T-helper 2 cell treated with Interferon-gamma antibody and Interleukin-4, amounts not matched to agents 5 μg/mL and 100 μg/mL, for 36 hours (primary cell): ENCODE measurements around the gene FAM181B.

Experiments
- DNase-seq: peaks from one replicate; pipeline ENCODE4 v3.0.0; 2021; ENCODE audit warnings: low spot score
- H3K27ac Mint-ChIP-seq: one replicate; pipeline ENCODE4 v1.8.0; 2021; ENCODE audit warnings: mild to moderate bottlenecking, mixed read lengths
- H3K27me3 Mint-ChIP-seq: one replicate; pipeline ENCODE4 v1.8.0; 2021; ENCODE audit warnings: low read depth, mixed read lengths
- H3K36me3 Mint-ChIP-seq: one replicate; pipeline ENCODE4 v1.8.0; 2021; ENCODE audit warnings: low read depth, mixed read lengths
- H3K4me1 Mint-ChIP-seq: one replicate; pipeline ENCODE4 v1.8.0; 2021; ENCODE audit warnings: low read depth, mixed read lengths
- H3K4me3 Mint-ChIP-seq: one replicate; pipeline ENCODE4 v1.8.0; 2022; ENCODE audit warnings: mild to moderate bottlenecking, moderate library complexity, mixed read lengths
- H3K9me3 Mint-ChIP-seq: one replicate; pipeline ENCODE4 v1.8.0; 2021; ENCODE audit warnings: mixed read lengths

FAM181B gene

DNA sequence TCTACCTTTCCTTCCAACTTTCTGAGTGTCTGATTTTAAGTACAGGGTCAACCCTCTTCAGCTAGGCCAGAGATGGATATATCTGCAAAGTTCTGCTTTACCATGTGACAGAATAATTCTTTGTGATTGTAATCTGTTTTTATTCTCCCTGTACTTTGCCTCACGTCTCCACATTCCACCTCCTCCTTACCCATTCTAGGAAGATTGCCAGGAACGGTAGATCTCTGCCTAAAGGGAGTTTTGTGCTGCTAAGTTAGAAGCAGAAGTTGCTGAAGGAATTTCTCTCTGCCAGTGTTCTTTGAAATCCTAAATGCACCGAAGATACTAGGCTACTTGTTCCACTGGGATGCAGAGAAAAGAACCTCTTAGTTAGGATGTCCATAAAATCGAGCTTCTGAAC, 20.7 kb upstream of the FAM181B start:
- Mint-ChIP-seq H3K9me3 (no peaks in the 10 kb centered on the region), H3K4me1 (peaks cover 25% of the 10 kb centered on the region), H3K36me3 (no peaks in the 10 kb centered on the region), H3K4me3 (no peak overlapping the region), H3K27me3 (peaks cover 13% of the 10 kb centered on the region), H3K27ac (no peak overlapping the region)
- no peak for DNase-seq

DNA sequence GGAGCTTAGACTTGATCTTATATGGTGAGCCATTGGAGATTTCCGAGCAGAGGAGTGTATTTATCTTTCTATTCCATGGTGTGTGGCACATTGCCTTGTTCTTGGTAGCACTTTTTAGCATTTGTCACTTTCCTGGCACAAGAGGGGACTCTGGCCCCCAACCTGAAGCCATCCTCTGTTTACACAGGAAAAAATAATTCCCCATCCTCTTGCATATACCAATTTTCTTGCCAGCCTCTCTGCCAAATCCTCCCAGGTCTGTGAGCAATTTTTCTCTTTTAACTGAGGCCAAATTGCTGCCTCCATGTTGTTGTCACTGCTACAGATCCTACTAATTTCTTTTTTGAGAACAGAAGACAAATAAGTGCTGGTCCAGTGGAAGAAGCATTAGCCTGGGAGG, 20.3 kb upstream of the FAM181B start:
- DNase-seq: no peak
- H3K4me3 Mint-ChIP-seq: no peak overlapping the region
- peaks cover 25% of the 10 kb centered on the region for H3K4me1 Mint-ChIP-seq
- no peaks in the 10 kb centered on the region for H3K9me3 Mint-ChIP-seq
- peaks cover 13% of the 10 kb centered on the region for H3K27me3 Mint-ChIP-seq
- H3K36me3 Mint-ChIP-seq: no peaks in the 10 kb centered on the region
- H3K27ac Mint-ChIP-seq: no peak overlapping the region

DNA sequence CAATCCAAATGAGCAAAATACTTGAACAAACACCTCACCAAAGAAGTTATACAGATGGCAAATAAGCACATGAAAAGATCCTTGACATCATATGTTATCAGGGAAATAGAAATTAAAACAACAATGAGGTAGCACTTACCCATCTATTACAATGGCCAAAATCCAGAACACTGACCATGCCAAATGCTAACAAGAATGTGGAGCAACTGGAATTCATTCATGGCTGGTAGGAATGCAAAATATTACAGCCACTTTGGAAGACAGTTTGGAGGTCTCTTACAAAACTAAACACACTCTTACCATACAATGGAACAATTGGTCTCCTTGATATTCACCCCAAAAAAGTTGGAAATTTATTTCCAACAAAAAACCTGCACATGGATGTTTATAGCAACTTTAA, 19.1 kb upstream of the FAM181B start:
- Mint-ChIP-seq H3K27me3 (peaks cover 13% of the 10 kb centered on the region), H3K9me3 (no peaks in the 10 kb centered on the region), H3K4me1 (peaks cover 20% of the 10 kb centered on the region), H3K4me3 (no peak overlapping the region), H3K27ac (no peak overlapping the region), H3K36me3 (no peaks in the 10 kb centered on the region)
- DNase-seq: no peak

DNA sequence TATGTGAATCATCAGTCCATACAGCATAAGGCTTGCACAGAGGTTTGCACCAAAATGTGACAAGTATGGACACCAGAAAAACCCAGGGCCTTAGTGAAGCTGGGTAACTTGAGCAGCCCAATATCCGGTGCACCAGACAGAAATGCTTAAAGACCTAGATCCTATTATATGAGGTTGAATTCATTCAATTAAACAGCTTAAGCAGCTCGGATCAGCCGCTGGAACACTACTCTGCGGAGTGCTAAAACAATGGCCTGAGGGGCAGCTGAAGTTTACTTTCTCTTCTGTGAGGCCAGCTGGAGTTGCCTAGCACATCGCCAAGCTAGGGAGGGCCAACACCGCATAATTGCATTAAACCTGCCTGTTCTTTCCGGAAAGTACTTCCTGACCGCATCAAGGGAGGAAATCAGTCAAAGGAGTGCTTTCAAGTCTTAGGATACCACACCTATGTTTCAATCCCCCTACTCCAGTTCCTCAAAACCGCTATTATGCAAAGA, 17.0 kb upstream of the FAM181B start:
- H3K27ac Mint-ChIP-seq: no peak overlapping the region
- H3K4me1 Mint-ChIP-seq: peaks cover 16% of the 10 kb centered on the region
- H3K36me3 Mint-ChIP-seq: no peaks in the 10 kb centered on the region
- H3K4me3 Mint-ChIP-seq: peak overlapping the region; percentile 54
- no peaks in the 10 kb centered on the region for H3K9me3 Mint-ChIP-seq
- H3K27me3 Mint-ChIP-seq: peaks cover 20% of the 10 kb centered on the region
- DNase-seq: no peak

DNA sequence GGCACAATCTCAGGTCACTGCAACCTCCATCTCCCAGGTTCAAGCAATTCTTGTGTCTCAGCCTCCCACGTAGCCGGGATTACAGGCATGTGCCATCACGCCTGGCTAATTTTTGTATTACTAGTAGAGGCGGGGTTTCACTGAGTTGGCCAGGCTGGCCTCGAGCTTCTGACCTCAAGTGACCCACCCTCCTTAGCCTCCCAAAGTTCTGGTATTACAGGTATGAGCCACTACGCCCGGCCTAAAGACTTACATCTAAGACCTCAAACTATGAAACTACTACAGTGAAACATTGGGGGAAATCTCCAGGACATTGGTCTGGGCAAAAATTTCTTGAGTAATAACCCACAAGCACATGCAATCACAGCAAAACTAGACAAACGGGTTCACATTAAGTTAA, 13.8 kb upstream of the FAM181B start:
- peaks cover 16% of the 10 kb centered on the region for H3K4me1 Mint-ChIP-seq
- H3K4me3 Mint-ChIP-seq: no peak overlapping the region
- no peak overlapping the region for H3K27ac Mint-ChIP-seq
- H3K9me3 Mint-ChIP-seq: no peaks in the 10 kb centered on the region
- peaks cover 21% of the 10 kb centered on the region for H3K27me3 Mint-ChIP-seq
- H3K36me3 Mint-ChIP-seq: no peaks in the 10 kb centered on the region
- DNase-seq: no peak

DNA sequence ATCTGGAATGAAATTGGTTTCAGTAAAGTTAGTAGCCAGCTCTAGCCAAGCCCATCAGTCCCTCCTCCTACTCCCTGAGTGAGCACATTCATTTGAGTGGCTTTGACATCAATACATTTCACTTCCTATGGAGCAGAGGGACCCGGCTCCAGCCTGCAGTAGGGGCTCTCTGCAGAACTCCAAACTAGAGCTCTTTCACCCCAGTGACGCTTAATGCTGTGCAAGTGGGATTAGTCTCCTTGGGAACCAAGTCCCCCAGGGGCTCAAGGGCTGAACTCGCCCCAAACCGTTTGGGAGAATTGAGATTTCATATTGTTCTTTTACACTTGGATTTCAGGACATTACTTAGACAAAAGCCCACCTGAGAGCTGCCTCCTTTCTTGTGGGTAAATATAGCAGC, 4.4 kb upstream of the FAM181B start:
- H3K4me1 Mint-ChIP-seq: no peaks in the 10 kb centered on the region
- peaks cover 64% of the 10 kb centered on the region for H3K27me3 Mint-ChIP-seq
- no peak overlapping the region for H3K4me3 Mint-ChIP-seq
- DNase-seq: no peak
- no peak overlapping the region for H3K27ac Mint-ChIP-seq
- H3K9me3 Mint-ChIP-seq: no peaks in the 10 kb centered on the region
- no peaks in the 10 kb centered on the region for H3K36me3 Mint-ChIP-seq

DNA sequence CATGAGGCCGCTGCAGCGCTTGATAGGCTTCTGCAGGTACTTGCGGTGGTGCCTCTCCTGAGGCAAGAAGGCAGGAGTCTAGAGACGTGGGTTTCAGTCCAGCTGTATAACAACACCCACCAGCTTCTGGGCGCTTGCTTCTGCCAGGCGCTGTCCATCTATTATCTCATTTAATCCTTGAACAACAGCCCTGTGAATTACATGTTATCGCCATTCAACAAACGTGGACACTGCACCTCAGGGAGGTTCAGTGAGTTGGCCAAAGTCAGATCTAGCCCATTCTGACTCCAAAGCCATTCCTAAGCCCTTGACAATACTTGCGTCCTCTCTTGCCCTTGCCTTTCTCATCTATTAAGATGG, 436 bp upstream of the FAM181B start:
- H3K27me3 Mint-ChIP-seq: peaks cover 80% of the 10 kb centered on the region
- H3K9me3 Mint-ChIP-seq: no peaks in the 10 kb centered on the region
- H3K27ac Mint-ChIP-seq: no peak overlapping the region
- no peaks in the 10 kb centered on the region for H3K4me1 Mint-ChIP-seq
- no peaks in the 10 kb centered on the region for H3K36me3 Mint-ChIP-seq
- peak overlapping the region; percentile 1 for H3K4me3 Mint-ChIP-seq
- DNase-seq: no peak

DNA sequence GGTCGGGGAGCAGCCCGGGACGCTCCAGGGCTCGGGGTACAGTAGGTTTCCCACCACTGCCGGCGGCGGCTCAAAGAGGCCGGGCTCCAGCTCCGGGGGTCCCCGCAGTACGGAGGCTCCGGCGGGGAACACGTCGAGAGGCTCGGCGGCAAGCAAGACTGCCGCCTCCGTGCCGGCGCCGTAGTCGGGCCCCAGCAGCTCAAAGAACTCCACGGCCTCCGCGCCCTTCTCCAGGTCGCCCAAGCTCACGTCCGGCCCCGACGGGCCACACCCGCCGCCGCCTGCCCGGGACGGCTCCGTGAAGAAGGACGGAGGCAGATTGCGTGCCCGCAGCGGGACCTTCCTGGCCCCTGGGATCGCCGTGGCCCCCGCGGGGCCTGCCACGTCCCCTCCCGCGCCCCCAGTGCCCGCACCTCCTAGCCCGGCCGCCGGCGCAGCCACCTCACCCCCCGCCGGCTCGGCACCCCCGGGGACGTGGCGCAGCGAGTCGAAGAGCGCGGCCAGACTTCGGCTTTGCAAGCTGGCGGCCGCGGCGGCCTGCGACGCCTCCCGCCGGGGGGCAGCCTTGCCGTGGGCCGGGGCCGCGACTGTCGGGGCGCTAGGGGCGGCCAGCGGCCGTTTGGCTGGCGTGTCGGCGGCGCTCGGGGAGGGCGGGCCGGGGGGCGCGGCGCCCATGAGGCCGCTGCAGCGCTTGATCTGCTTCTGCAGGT, 775 bp downstream of the FAM181B start:
- no peak overlapping the region for H3K27ac Mint-ChIP-seq
- peak overlapping the region; percentile 61 for H3K4me3 Mint-ChIP-seq
- no peaks in the 10 kb centered on the region for H3K9me3 Mint-ChIP-seq
- H3K27me3 Mint-ChIP-seq: peaks cover 78% of the 10 kb centered on the region
- H3K4me1 Mint-ChIP-seq: no peaks in the 10 kb centered on the region
- H3K36me3 Mint-ChIP-seq: no peaks in the 10 kb centered on the region
- no peak for DNase-seq

DNA sequence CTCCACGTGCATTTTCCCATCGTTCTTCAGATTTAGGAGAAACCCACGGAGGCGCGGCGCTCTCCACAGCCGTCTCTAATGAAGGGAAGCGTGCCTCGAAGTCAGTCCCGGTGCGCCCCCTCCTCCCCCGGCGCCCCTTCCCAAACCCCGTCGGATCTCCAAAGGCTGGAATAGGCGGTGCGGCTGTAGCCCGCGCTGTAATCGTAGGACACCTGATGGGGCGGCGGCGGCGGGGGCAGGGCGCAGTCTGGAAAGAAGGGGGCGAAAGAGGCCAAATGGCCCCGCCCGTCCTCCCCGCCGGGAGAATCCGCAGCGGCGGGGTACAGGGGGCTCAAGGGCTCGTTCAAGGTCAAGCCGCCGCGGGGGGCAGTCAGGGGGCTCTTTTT, 1.3 kb downstream of the FAM181B start:
- no peak for DNase-seq
- Mint-ChIP-seq H3K27me3 (peaks cover 76% of the 10 kb centered on the region), H3K4me1 (no peaks in the 10 kb centered on the region), H3K4me3 (no peak overlapping the region), H3K27ac (no peak overlapping the region), H3K36me3 (no peaks in the 10 kb centered on the region), H3K9me3 (no peaks in the 10 kb centered on the region)

DNA sequence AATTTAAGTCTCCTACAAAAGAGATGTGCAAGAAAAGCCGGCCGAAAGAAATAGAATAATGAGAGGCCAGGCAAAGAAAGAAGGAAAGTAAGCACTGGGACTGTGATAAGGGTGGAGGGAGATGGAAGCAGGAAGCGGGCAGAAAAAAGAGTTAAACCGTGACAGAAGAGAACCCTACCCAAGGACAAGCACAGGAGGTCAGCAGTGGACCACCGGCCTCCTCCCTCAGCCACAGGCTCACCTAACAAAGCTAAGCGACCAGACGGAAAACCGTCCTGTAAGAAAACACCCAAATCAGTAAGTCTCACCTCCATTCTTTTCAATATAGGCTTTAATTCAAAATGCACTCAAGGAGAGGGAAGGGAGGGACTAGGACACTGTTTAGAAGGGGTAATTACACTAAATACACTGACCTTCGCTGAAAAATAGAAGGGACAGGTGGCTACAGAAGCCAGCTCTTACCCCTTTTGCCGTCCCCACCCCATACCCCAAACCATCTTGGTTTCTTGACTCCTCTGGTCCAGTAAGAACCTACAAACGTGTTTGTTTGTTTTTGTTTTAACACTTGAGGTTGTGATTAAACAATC, 1.9 kb downstream of the FAM181B start:
- H3K27ac Mint-ChIP-seq: no peak overlapping the region
- peak overlapping the region; percentile 15 for H3K4me3 Mint-ChIP-seq
- no peaks in the 10 kb centered on the region for H3K9me3 Mint-ChIP-seq
- H3K27me3 Mint-ChIP-seq: peaks cover 71% of the 10 kb centered on the region
- DNase-seq: no peak
- no peaks in the 10 kb centered on the region for H3K4me1 Mint-ChIP-seq
- H3K36me3 Mint-ChIP-seq: no peaks in the 10 kb centered on the region

DNA sequence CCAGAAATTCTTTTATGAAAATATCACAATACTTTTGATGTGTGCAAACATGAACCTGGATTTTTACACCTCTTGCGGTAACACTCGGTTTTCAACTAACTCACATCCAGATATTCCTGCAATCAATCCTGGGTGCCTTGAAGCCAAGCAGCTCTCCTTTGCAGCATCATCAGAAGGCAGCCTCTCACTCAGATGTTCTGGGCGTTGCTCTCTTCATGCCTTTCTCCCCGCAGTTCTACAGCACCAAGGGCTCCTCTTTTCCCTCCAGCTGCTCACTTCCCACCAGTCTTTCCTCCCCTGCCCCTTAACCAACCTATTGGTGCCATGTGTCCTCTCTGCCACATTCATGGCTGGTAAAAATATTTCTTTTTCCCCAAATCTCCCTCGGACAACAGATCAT, 2.9 kb downstream of the FAM181B start:
- H3K4me3 Mint-ChIP-seq: no peak overlapping the region

DNA sequence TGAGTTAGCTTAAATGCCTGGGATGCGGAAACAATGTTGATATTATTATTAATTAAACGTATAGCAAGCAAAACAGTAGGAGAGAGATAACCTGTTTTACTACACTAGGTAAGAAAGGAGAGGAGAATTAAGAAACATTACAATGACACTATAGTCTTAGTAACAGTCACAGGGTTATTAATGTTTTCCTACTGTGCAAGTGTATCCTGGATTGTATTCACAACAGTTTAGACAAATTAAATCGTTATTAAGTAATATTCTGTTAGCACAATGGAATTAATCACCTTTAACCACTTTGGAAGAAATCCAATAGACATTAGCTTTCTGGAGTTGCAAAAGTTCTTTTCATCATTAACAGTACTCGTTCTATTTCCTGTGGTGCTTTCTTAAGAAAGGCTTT, 3.4 kb downstream of the FAM181B start:
- Mint-ChIP-seq H3K36me3 (no peaks in the 10 kb centered on the region), H3K4me3 (no peak overlapping the region), H3K27me3 (peaks cover 57% of the 10 kb centered on the region), H3K9me3 (no peaks in the 10 kb centered on the region), H3K4me1 (no peaks in the 10 kb centered on the region), H3K27ac (no peak overlapping the region)
- DNase-seq: no peak

More for the DNA sequence above, 2.9 kb downstream of the FAM181B start:
- DNase-seq: no peak
- no peaks in the 10 kb centered on the region for H3K4me1 Mint-ChIP-seq
- no peak overlapping the region for H3K27ac Mint-ChIP-seq
- peaks cover 61% of the 10 kb centered on the region for H3K27me3 Mint-ChIP-seq
- H3K9me3 Mint-ChIP-seq: no peaks in the 10 kb centered on the region
- H3K36me3 Mint-ChIP-seq: no peaks in the 10 kb centered on the region

DNA sequence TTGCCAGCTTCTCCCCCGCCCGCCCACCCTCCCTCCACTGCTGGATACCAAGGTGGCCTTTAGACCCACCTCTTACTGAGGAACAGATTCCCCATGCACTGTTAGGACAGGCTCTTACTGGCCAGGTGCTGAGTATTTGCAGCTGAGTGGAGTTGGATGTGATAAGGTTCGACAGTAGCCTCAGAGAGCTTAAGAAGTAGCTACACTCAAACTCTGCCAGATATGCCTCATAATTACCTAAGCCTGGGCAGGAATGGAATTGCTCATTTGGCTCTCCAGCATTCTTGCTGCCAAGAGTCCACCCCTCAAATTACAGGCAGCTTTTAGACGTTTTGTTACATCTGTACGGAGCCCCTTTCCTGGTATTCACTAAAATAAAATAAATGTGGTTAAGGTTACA, 9.6 kb downstream of the FAM181B start:
- Mint-ChIP-seq H3K9me3 (no peaks in the 10 kb centered on the region), H3K27ac (no peak overlapping the region), H3K36me3 (no peaks in the 10 kb centered on the region), H3K27me3 (peaks cover 13% of the 10 kb centered on the region), H3K4me1 (no peaks in the 10 kb centered on the region), H3K4me3 (no peak overlapping the region)
- no peak for DNase-seq

DNA sequence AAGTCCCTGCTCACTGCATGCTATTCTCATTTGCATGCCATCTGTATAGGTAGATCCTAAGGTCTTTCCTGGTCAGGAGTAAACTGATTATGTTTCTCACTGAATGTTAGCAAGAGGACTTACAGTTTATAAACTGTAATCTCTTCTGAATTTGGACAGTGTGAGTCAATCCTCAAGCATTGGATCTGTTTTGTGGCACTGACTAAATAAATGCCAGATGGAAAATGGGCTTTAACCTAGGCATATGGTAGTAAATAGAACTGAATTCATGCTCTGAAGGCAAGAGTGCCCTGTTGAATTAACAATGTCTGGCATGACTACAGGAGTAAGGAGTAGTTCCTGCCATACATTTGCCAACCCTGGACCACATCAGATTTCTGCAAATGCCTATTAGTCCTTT, 11.4 kb downstream of the FAM181B start:
- no peaks in the 10 kb centered on the region for H3K9me3 Mint-ChIP-seq

More for the DNA sequence above, 11.4 kb downstream of the FAM181B start:
- peaks cover 4% of the 10 kb centered on the region for H3K27me3 Mint-ChIP-seq
- no peak overlapping the region for H3K4me3 Mint-ChIP-seq
- no peak overlapping the region for H3K27ac Mint-ChIP-seq
- DNase-seq: no peak
- H3K4me1 Mint-ChIP-seq: no peaks in the 10 kb centered on the region
- H3K36me3 Mint-ChIP-seq: no peaks in the 10 kb centered on the region
